Immature natural killer cell (primary cell): Measurements from ENCODE around the gene INS. TPM values are rescaled to one million over a fixed set of nuclear protein-coding genes. Genes with fewer than 3 reads are reported as not detected.

ENCODE experiments used
- DNase-seq, 3 donors: peaks; one replicate each; pipeline ENCODE4 v3.0.0; 2022; ENCODE audit warnings: mixed read lengths in 1 of 3
- H3K27ac Mint-ChIP-seq, 6 donors: one replicate each; pipeline ENCODE4 v1.8.0; 2020; ENCODE audit warnings: mixed read lengths in 6 of 6, mild to moderate bottlenecking in 5 of 6, inconsistent platforms in 4 of 6, moderate library complexity in 3 of 6
- H3K27me3 Mint-ChIP-seq, 3 donors: one replicate each; pipeline ENCODE4 v1.8.0; 2020 to 2021; ENCODE audit warnings: low read depth in 3 of 3, mild to moderate bottlenecking in 3 of 3, mixed read lengths in 3 of 3, moderate library complexity in 3 of 3, inconsistent platforms in 1 of 3
- H3K36me3 Mint-ChIP-seq, 3 donors: one replicate each; pipeline ENCODE4 v1.8.0; 2020; ENCODE audit warnings: mixed read lengths in 3 of 3, inconsistent platforms in 2 of 3, mild to moderate bottlenecking in 2 of 3
- H3K4me1 Mint-ChIP-seq, 2 donors: one replicate each; pipeline ENCODE4 v1.8.0; 2020; ENCODE audit warnings: inconsistent platforms in 2 of 2, mild to moderate bottlenecking in 2 of 2, mixed read lengths in 2 of 2, moderate library complexity in 1 of 2
- H3K4me3 Mint-ChIP-seq, 5 donors: one replicate each; pipeline ENCODE4 v1.8.0; 2020; ENCODE audit warnings: mild to moderate bottlenecking in 5 of 5, mixed read lengths in 5 of 5, inconsistent platforms in 3 of 5, moderate library complexity in 3 of 5
- H3K9me3 Mint-ChIP-seq, 6 donors: one replicate each; pipeline ENCODE4 v1.8.0; 2020; ENCODE audit warnings: mild to moderate bottlenecking in 6 of 6, mixed read lengths in 6 of 6, inconsistent platforms in 4 of 6, moderate library complexity in 3 of 6
- polyA plus RNA-seq, 3 donors: library from polyadenylated mRNA; unstranded; fragments of 300-500 nt; fragmentation: Illumina TruSeq; gene quantifications; one replicate each; pipeline ENCODE4 v1.2.3, GENCODE V29; 2021

The INS gene
- not detected for polyA plus RNA-seq

DNA sequence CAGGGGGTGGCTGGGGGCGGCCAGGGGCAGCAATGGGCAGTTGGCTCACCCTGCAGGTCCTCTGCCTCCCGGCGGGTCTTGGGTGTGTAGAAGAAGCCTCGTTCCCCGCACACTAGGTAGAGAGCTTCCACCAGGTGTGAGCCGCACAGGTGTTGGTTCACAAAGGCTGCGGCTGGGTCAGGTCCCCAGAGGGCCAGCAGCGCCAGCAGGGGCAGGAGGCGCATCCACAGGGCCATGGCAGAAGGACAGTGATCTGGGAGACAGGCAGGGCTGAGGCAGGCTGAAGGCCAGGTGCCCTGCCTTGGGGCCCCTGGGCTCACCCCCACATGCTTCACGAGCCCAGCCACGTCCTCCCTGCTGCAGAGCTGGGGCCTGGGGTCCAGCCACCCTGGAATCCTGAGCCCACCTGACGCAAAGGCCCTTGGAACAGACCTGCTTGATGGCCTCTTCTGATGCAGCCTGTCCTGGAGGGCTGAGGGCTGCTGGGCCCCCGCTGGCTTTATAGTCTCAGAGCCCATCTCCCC, at the start of gene INS:
Gene INS (minus strand): TSS at position 474 of the 524 bp plus-strand sequence. CDS start 238 bp downstream, at position 236.
- Mint-ChIP-seq H3K9me3 (no peaks in the 10 kb centered on the region), H3K27me3 (peaks cover 0 to 1% (median 0%) of the 10 kb centered on the region in 3 donors), H3K27ac (no peak within 1 kb of the TSS), H3K36me3 (no peaks in the 10 kb centered on the region), H3K4me3 (no peak within 1 kb of the TSS), H3K4me1 (no peaks in the 10 kb centered on the region)
- no peak for DNase-seq

DNA sequence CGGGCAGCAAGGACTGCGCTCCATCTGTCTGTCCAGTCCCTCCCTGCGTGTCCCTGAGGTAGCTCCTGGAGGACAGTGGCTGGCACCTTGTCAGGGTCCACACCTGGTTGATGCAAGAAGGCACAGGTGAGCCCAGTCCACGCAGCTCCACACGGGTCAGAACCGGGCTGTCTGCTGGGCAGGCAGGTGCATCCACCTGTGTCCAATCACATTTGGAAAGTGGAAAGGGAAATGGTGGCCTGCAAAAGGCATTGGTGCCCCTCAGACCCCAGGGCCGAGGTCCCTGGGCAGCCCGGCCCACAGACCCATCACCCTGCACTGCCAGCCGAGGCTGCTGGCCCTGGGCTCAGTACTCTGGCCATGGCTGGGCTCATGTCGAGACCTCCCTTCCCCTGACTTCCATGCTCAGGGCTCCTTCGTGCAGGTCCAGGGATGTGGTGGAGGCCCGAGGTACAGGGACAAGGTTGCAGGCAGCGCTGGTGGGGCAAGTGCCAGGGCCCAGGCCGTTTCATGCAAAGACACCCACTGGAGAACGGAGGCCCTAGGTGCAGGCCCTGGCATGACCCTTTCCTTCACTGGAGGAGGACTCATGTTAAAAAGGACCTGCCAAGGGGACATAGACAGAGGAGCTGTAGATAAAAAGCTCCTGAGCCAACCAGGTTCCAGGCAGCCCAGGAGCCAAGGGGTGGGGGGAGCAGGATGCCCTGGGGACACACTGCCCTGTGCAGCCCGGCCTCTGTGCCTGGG, 49.5 kb upstream of the INS start:
- Mint-ChIP-seq H3K4me3 (no peak overlapping the region), H3K36me3 (peaks cover 0 to 4% (median 0%) of the 10 kb centered on the region in 3 donors), H3K27ac (peak overlapping the region in 1 of 6 donors; percentile 45), H3K4me1 (peaks cover 24 to 30% of the 10 kb centered on the region in 2 donors), H3K27me3 (peaks cover 0 to 2% (median 0%) of the 10 kb centered on the region in 3 donors), H3K9me3 (peaks cover 0 to 3% (median 0%) of the 10 kb centered on the region in 6 donors)
- DNase-seq: no peak

DNA sequence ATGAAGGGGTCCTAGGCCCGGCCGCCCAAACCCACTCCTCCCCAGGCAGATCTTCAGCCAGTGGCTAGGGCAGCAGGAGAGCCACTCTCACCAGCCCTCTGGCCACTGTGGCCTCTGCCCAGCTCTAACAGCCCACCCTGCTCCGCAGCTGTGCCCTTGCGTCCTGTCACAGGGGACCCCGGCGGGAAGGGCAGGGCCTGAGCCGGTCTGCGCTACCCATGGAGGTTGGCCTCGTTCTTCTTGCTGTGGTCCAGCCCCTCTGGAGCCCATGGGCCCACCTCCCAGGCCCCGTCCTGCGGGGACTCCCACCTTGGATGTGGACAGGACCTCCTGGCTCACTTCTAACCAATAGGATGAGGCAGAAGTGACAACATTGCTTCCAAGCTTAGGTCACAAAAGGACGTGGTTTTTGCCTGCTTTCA, 48.9 kb upstream of the INS start:
- peaks cover 21 to 28% of the 10 kb centered on the region in 2 donors for H3K4me1 Mint-ChIP-seq
- peaks cover 0 to 2% (median 0%) of the 10 kb centered on the region in 3 donors for H3K27me3 Mint-ChIP-seq
- H3K36me3 Mint-ChIP-seq: peaks cover 0 to 4% (median 0%) of the 10 kb centered on the region in 3 donors
- peak overlapping the region in 1 of 6 donors; percentile 45 for H3K27ac Mint-ChIP-seq
- peaks cover 0 to 3% (median 0%) of the 10 kb centered on the region in 6 donors for H3K9me3 Mint-ChIP-seq
- no peak for DNase-seq
- H3K4me3 Mint-ChIP-seq: no peak overlapping the region

DNA sequence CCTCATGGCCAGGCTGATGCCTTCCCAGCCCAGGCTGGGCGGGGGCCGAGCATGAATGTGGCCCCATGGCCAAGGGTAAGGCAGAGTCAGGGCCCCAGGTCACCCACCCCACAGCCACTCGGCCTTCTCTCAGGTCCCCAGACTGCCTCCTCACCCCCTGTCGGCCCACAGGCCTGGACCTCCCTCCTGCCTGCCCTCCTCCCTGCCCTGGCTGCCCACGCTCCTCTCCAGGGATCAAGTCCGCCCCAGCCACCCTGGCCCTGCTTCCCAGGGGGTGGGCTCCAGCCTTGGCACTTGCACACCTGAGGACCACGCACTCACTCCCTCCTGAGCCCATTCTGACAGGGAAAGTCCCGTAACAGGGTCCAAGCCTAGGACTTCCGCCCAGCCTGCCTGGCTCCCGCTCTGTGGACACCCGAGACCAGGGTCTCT, 48.4 kb upstream of the INS start:
- Mint-ChIP-seq H3K4me3 (no peak overlapping the region), H3K9me3 (peaks cover 0 to 3% (median 0%) of the 10 kb centered on the region in 6 donors), H3K36me3 (peaks cover 0 to 4% (median 0%) of the 10 kb centered on the region in 3 donors)

DNA sequence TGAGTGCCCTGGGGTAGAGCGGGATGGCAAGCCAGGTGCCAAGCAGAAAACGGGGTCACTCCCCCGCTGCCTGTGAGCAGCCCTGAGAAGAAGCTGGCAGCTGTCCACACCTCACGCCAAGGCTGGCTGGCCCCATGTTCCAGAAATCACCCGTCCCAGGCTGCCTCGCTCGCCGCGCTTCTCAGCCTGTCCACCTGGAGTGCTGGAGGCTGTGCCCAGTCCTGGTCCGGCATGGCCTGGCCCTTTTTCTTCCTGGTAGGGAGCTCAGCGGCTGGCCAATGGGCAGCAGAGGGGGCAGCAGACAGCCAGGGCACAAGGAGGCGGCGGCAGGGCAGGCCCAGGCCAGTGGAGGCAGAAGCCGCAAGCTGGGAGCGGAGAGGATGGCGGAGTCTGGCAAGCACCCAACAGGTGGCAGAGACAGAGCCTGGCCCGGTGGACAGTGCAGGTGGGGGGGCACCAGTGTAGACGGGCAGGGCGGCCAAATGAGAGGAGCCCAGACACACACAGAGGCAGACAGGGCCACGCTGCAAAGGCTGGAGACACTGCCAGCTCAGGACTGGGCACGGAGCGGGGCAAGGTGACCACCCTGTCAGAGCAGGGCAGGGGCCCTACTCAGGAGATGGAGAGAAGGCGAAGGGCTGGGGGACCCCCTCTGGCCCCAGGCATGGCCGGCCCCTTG, 47.8 kb upstream of the INS start:
- Mint-ChIP-seq H3K27me3 (peaks cover 0 to 2% (median 0%) of the 10 kb centered on the region in 3 donors), H3K4me1 (peaks cover 13 to 17% of the 10 kb centered on the region in 2 donors), H3K4me3 (no peak overlapping the region), H3K27ac (no peak overlapping the region), H3K36me3 (peaks cover 0 to 4% (median 0%) of the 10 kb centered on the region in 3 donors), H3K9me3 (peaks cover 0 to 3% (median 0%) of the 10 kb centered on the region in 6 donors)
- no peak for DNase-seq

More for the DNA sequence above, 48.4 kb upstream of the INS start:
- no peak for DNase-seq
- Mint-ChIP-seq H3K4me1 (peaks cover 19 to 22% of the 10 kb centered on the region in 2 donors), H3K27me3 (peaks cover 0 to 2% (median 0%) of the 10 kb centered on the region in 3 donors), H3K27ac (no peak overlapping the region)

DNA sequence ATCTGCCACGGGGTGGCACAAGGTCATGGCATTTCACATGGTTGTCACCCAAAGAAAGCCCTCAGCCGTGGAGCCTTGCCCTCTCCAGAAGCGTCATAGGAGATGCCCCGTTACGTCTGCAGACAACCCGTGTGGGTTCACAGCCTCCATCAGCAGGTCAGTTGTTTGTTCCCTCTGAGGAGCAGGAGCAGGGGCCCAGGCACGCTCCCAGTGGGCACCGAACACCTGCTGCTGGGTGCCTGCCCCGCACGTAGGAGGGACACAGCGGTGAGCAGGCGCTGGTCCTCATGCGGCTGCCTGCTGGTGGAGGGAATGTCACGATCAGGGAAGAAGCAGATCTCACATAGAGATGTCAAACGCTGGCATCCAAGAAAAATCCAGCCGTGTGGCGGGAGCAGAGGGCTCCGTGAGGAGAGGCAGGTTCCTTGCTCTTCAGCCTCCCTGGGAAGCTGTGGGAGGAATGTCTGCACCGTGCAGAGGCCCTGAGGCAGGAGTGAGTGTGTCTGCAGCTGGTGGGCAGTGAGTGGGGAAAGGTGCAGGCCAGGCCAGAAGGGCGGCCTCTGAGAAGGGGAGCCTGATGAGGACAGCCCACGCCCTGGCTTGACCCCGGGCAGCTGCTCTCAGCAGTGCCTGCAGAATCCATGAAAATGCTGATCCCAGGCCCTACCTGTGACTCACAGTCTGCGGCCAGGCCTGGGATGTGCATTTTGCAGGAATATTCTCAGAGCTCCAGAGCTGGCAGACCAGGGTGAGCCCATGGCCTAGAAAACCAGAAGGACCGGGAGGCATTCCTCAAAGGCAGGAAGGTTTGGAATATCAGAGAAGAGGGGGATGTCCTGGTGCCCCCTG, 47.0 kb upstream of the INS start:
- no peak for DNase-seq
- peaks cover 0 to 2% (median 0%) of the 10 kb centered on the region in 3 donors for H3K27me3 Mint-ChIP-seq
- H3K27ac Mint-ChIP-seq: no peak overlapping the region
- peaks cover 0 to 3% (median 0%) of the 10 kb centered on the region in 6 donors for H3K9me3 Mint-ChIP-seq
- no peak overlapping the region for H3K4me3 Mint-ChIP-seq
- H3K36me3 Mint-ChIP-seq: peaks cover 0 to 4% (median 0%) of the 10 kb centered on the region in 3 donors
- H3K4me1 Mint-ChIP-seq: peaks cover 6 to 8% of the 10 kb centered on the region in 2 donors

DNA sequence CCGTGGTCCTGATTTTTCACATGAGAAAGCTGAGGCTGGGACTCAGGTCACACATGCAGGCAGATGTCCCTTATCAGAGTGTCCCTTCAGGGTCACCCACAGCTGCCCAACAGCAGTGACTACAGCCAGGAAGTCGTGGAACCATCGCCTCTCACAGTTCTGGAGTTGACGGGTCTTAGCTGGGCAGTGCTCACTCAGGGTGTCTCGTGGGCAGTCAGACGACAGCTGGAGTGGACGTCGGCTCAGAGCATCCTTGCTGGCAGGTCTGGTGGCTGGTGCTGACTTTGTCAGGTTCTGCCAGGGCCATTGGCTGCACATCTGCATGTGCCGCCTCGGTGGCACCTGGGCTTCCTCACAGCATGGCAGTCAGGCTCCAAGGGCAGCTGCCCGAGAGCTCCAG, 46.2 kb upstream of the INS start:
- no peak for DNase-seq
- Mint-ChIP-seq H3K36me3 (peaks cover 0 to 4% (median 0%) of the 10 kb centered on the region in 3 donors), H3K9me3 (peaks cover 0 to 3% (median 0%) of the 10 kb centered on the region in 6 donors), H3K4me3 (no peak overlapping the region), H3K27me3 (peaks cover 0 to 2% (median 0%) of the 10 kb centered on the region in 3 donors), H3K4me1 (peaks cover under 1 to 1% of the 10 kb centered on the region in 2 donors), H3K27ac (no peak overlapping the region)

DNA sequence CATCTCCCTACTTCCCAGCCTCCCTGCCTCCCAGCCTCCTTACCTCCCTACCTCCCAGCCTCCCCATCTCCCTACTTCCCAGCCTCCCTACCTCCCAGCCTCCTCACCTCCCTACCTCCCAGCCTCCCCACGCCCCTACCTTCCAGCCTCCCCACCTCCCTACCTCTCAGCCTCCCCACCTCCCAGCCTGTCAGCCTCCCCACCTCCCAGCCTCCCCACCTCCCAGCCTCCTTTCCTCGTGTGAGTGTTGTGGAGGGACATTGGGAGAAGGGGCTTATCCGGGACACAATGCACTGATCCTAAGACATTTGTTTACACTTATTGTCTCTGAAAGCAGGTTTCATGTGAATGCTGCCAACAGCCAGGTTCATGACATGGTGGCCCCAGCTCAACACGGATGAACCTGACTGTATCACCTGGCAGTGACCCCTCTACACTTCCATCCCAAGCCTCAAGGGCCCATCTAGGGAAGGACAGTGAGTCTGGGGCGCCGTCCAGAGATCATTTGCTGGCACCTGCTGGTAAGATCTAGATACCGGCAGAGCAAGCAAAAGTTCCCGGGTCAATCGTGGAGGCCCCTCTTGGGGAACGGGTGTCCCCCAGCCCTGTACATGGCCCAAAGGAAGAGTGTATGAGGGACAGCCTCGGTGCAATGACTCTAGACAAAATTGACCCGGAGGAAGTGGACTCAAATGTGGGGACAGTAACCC, 45.1 kb upstream of the INS start:
- peaks cover 0 to 2% (median 0%) of the 10 kb centered on the region in 3 donors for H3K27me3 Mint-ChIP-seq
- peak overlapping the region in 1 of 6 donors; percentile 4 for H3K27ac Mint-ChIP-seq
- H3K4me1 Mint-ChIP-seq: no peaks in the 10 kb centered on the region
- peaks cover 0 to 3% (median 0%) of the 10 kb centered on the region in 6 donors for H3K9me3 Mint-ChIP-seq
- no peak overlapping the region for H3K4me3 Mint-ChIP-seq
- DNase-seq: no peak
- H3K36me3 Mint-ChIP-seq: peaks cover 0 to 4% (median 0%) of the 10 kb centered on the region in 3 donors

DNA sequence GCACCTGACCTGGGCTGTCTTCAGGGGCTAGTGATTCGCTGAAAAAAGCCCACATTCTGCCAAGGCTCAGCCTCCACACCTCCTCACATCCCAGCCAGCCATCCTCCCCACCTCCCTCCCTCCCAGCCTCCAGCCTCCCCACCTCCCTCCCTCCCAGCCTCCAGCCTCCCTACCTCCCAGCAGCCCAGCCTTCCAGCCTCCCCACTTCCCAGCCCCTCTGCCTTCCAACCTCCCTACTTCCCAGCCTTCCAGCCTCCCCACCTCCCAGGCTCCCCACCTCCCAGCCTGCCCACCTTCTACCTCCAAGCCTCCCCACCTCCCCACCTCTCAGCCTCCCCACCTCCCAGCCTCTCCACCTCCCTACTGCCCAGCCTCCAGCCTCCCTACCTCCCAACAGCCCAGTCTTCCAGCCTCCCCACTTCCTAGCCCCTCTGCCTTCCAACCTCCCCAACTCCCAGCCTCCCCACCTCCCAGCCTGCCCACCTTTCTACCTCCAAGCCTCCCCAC, 44.3 kb upstream of the INS start:
- H3K27ac Mint-ChIP-seq: no peak overlapping the region
- no peaks in the 10 kb centered on the region for H3K27me3 Mint-ChIP-seq
- peaks cover 0 to 3% (median 0%) of the 10 kb centered on the region in 6 donors for H3K9me3 Mint-ChIP-seq
- DNase-seq: no peak
- H3K4me1 Mint-ChIP-seq: no peaks in the 10 kb centered on the region
- peaks cover 0 to 7% (median 0%) of the 10 kb centered on the region in 3 donors for H3K36me3 Mint-ChIP-seq
- H3K4me3 Mint-ChIP-seq: no peak overlapping the region

DNA sequence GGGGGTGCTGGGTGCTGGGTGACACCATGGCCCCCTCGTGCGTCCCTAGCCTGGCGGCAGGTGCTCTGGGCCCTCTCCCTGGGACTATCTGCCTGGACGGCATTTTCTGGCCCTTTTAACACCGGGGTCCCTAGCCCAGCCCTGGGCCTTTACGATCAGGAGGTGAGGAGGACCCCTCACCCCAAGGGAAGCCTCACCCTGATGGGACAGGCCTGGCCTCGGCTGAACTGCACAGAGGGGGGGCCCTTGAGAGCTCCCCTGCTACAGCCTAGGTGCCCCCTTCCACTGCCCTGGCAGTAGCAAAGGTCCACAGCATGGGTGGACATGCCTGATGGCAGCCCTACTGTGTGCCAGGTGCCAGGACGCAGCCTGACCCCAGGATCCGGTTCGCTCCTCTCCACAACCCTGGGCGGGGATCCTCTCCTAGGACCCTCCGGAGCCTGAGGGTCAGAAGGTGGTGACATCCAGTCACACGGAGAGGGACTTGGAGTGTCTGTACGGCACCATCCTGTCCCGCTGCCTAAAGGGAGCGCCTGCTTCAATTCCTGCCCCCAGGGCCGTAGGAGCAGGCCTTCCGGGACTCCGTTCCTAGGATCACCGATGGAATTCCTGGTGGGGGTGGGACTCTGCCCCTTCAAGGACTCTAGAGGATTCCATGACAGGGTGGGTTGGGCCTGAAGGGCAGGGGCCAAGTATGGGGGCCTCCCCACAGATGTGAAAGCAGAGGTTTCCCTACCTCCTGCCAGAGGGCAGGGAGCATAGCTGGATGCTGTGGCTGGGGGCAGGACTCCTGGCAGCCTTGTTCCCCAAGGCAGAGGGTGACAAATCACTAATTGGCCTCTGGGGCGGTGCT, 43.6 kb upstream of the INS start:
- no peak for DNase-seq

DNA sequence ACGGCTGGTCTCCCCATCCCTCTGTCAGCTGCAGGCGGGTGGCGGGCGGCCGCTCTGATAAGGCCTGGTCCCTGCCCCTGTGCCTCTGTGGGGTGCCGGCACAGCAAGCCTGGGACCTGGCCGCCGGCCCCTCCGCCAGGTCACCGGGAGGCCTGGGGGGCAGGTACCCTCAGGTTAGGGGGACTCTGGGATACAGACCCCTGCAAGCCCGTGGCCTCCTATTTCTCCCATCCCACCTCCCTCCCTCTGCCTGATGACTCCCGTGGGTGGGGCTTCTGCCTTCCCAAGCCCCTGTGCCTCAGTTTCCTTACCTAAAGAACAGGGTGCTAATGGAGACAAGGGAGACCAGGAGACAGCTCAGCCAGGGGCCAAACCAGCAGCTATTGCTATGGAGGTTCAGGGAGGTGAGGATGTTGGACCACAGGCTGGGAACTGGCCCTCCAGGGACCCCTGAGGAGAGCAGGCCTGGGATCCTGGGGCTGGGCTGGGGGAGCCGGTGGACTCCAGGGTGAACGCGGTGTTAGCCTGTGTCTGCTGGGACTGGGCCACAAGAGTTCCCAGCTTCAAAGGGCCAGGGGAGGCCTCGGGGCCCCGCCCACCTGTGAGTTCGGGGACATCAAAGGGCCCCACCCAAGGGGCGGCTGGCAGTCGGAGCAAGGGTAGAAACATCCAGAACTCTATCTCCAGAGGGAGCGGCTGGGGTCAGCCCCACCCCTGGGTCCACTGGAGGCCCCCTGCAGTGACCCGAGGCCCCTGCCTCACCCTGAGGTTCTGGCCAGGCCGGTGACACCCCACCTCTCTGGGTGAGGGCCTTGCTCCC, 42.6 kb upstream of the INS start:
- H3K36me3 Mint-ChIP-seq: peaks cover 0 to 4% (median 0%) of the 10 kb centered on the region in 3 donors
- no peak overlapping the region for H3K4me3 Mint-ChIP-seq
- peaks cover 0 to 3% (median 0%) of the 10 kb centered on the region in 6 donors for H3K9me3 Mint-ChIP-seq
- H3K27me3 Mint-ChIP-seq: no peaks in the 10 kb centered on the region
- no peak for DNase-seq
- no peaks in the 10 kb centered on the region for H3K4me1 Mint-ChIP-seq
- H3K27ac Mint-ChIP-seq: no peak overlapping the region

More for the DNA sequence above, 43.6 kb upstream of the INS start:
- no peaks in the 10 kb centered on the region for H3K4me1 Mint-ChIP-seq
- no peak overlapping the region for H3K27ac Mint-ChIP-seq
- H3K36me3 Mint-ChIP-seq: peaks cover 0 to 4% (median 0%) of the 10 kb centered on the region in 3 donors
- H3K9me3 Mint-ChIP-seq: peaks cover 0 to 3% (median 0%) of the 10 kb centered on the region in 6 donors
- H3K27me3 Mint-ChIP-seq: no peaks in the 10 kb centered on the region
- H3K4me3 Mint-ChIP-seq: no peak overlapping the region
